ENCODE results near the gene TCOF1.
A peak's percentile ranks its signal among the peaks of the same experiment; 100 is the strongest.
"Not testable (repeated sequence)": the region's sequence is repeated elsewhere in the genome, so short reads cannot be mapped to it uniquely, and the experiment has no call there.

TCOF1 gene

DNA sequence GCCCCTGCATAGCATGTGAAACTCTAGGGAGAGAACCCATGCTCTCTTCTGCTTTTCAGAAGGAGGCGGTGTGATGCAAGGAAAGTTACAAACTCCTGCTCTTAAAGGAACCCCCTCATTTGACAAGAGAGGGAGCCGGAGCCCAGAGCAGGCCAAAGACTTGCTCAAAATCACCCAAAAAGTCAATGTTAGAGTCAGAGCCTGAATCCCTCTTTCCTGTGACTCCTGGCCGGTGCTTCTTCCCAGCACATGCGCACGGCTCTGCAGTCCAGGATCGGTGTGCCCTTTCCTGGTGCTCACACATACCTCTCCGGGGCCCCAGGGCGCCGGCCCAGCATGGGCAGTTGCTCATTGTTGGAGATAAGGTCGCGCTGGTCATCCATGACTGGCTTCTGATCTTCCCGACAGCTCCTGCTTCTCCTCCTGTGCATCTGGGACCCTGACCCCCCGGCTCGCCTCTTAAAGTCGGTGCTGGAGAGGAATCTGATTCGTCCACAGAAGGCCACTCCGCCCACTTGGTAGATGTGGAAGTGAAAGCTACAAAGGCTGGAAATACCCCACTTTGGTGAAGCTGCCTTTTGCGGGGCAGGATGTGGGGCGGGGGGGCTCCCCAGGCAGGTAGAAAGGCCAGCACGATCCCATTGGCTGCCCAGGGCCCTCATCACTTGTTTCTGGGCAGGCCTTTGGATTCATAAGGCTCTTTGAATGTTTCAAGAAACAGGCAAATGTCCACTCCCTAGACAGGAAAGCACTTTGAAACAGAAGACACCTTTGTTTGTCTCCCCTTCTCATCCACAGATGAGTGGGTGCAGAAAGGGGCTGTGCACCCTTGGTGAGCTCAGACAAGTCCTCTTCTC, 55.0 kb downstream of the TCOF1 start, which contains the start of gene CD74:
TSS of gene CD74 (minus strand) at position 592 of the 857 bp plus-strand sequence. CDS start at position 431, 161 bp downstream.
- Histone ChIP-seq H3K4ac (ENCODE audit: low read depth, low read length) (no peak within 1 kb of the TSS), H3K79me1 (ENCODE audit: low read length) (no peaks in the 10 kb centered on the region), H3K27me3 (ENCODE audit: insufficient read depth, low read length, poor library complexity) (no peaks in the 10 kb centered on the region), H3K36me3 (ENCODE audit: control insufficient read depth, insufficient read depth, low read length) (no peaks in the 10 kb centered on the region), H3K79me2 (ENCODE audit: control insufficient read depth, insufficient read depth, low read length) (no peaks in the 10 kb centered on the region), H3K4me1 (ENCODE audit: control insufficient read depth, low read depth, low read length) (peaks cover 5% of the 10 kb centered on the region), H2BK120ac (ENCODE audit: low read depth, low read length) (no peak within 1 kb of the TSS), H3K4me3 (ENCODE audit: low read length) (no peak within 1 kb of the TSS), H2BK5ac (ENCODE audit: low read length) (no peak within 1 kb of the TSS), H2BK15ac (replicated peaks; ENCODE audit: low read depth) (no peak within 1 kb of the TSS), H3K9ac (ENCODE audit: low read length) (peak within 1 kb of the TSS; percentile 39), H3K4me2 (ENCODE audit: low read length) (peak within 1 kb of the TSS; percentile 46), H3K56ac (ENCODE audit: low read length) (peak within 1 kb of the TSS; percentile 35), H3K18ac (ENCODE audit: low read length) (no peak within 1 kb of the TSS), H2AK5ac (ENCODE audit: low read length) (no peak within 1 kb of the TSS), H3K27ac (ENCODE audit: low read depth, low read length) (no peak within 1 kb of the TSS), H4K8ac (ENCODE audit: low read depth, low read length) (no peak within 1 kb of the TSS), H4K5ac (ENCODE audit: low read length) (no peak within 1 kb of the TSS), H3K23ac (ENCODE audit: low read length) (peak within 1 kb of the TSS; percentile 1)
- no CpG with 5 or more reads among the region's 20 CpGs for WGBS (ENCODE audit: extremely low coverage, insufficient coverage, low lambda C conversion rate)
- DNase-seq: peak; percentile 72

DNA sequence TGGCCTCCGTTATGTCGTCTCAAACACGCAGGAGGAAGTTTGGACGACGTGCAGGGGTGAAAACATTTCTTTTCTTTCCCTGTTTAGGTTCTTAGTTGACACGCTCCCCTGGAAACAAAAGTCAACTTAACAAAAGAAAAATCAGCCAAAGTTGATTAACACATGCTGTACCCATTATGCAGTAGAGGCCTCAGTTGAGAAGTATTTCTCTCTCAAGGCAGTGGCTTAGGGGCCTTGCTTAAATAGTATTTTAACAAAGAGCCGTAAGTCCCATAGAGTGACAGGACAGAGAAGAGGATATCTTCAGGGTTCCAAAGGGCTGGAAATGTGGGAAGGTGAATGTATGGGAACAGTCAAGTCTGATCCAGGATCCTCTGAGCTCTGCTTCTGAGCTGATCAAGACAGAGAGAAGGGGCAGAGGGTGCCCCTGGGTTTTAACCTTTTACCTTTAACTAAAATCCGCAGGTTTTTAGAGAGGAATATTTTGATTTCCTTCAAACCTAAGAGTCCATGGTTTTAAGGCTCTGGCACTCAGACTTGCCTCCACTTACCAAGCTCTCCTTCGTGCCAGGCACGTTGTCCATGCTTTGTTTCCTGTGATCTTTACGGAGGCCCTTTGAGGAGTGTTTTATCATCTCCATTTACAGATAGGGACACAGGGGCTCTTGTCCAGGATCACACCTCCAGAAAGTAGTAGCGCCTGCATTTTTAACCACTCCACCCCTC, 55.8 kb downstream of the TCOF1 start:
- DNase-seq: no peak
- Histone ChIP-seq H3K4ac (ENCODE audit: low read depth, low read length) (no peak overlapping the region), H2AK5ac (ENCODE audit: low read length) (no peak overlapping the region), H3K36me3 (ENCODE audit: control insufficient read depth, insufficient read depth, low read length) (no peaks in the 10 kb centered on the region), H3K18ac (ENCODE audit: low read length) (no peak overlapping the region), H3K27me3 (ENCODE audit: insufficient read depth, low read length, poor library complexity) (no peaks in the 10 kb centered on the region), H4K5ac (ENCODE audit: low read length) (no peak overlapping the region), H3K27ac (ENCODE audit: low read depth, low read length) (no peak overlapping the region), H3K23ac (ENCODE audit: low read length) (no peak overlapping the region), H4K8ac (ENCODE audit: low read depth, low read length) (no peak overlapping the region), H3K4me3 (ENCODE audit: low read length) (no peak overlapping the region), H3K56ac (ENCODE audit: low read length) (peak overlapping the region; percentile 35), H3K4me2 (ENCODE audit: low read length) (peak overlapping the region; percentile 46), H2BK15ac (replicated peaks; ENCODE audit: low read depth) (no peak overlapping the region), H3K79me1 (ENCODE audit: low read length) (no peaks in the 10 kb centered on the region), H3K4me1 (ENCODE audit: control insufficient read depth, low read depth, low read length) (peaks cover 5% of the 10 kb centered on the region), H3K9ac (ENCODE audit: low read length) (peak overlapping the region; percentile 39), H3K79me2 (ENCODE audit: control insufficient read depth, insufficient read depth, low read length) (no peaks in the 10 kb centered on the region), H2BK120ac (ENCODE audit: low read depth, low read length) (no peak overlapping the region), H2BK5ac (ENCODE audit: low read length) (no peak overlapping the region)
- WGBS (ENCODE audit: extremely low coverage, insufficient coverage, low lambda C conversion rate): no CpG with 5 or more reads among the region's 12 CpGs

DNA sequence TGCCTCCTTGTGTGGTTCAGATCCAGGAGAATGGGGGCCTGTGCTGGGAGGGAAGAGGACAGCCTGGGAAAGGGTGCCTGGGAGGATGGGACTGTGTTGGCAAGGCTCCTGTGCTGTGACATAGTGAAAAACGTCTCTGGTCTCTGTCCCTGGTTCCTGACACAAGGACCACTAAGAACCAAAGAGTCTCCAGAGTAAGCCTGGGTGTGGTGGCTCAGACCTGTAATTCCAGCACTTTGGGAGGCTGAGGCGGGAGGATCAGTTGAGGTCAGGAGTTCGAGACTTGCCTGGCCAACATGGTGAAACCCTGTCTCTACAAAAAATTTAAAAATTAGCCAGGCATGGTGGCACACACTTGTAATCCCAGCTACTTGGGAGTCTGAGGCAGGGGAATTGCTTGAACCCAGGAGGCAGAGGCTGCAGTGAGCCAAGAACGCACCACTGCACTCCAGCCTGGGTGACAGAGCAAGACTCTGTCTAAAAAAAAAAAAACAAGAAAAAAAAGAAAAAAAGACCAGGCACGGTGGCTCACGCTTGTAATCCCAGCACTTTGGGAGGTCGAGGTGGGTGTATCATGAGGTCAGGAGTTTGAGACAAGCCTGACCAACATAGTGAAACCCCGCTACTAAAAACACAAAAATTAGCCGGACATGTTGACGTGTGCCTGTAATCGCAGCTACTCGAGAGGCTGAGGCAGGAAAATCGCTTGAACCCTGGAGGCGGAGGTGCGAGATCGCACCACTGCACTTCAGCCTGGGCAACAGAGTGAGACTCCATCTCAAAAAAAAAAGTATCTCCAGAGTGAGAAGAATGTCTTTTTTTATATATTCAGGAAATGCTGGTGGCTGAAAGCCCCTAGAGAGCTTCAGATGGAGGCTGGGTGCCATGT, 56.6 kb downstream of the TCOF1 start:
- not testable (repeated sequence) for H3K79me2 ChIP-seq (ENCODE audit: control insufficient read depth, insufficient read depth, low read length); H3K79me1 ChIP-seq (ENCODE audit: low read length); H3K18ac ChIP-seq (ENCODE audit: low read length); H3K4me2 ChIP-seq (ENCODE audit: low read length); H3K27ac ChIP-seq (ENCODE audit: low read depth, low read length); H3K23ac ChIP-seq (ENCODE audit: low read length); H2AK5ac ChIP-seq (ENCODE audit: low read length); H4K8ac ChIP-seq (ENCODE audit: low read depth, low read length); H2BK15ac ChIP-seq (replicated peaks; ENCODE audit: low read depth); H4K5ac ChIP-seq (ENCODE audit: low read length); H3K56ac ChIP-seq (ENCODE audit: low read length); H3K4me1 ChIP-seq (ENCODE audit: control insufficient read depth, low read depth, low read length); H2BK120ac ChIP-seq (ENCODE audit: low read depth, low read length); H2BK5ac ChIP-seq (ENCODE audit: low read length); H3K4me3 ChIP-seq (ENCODE audit: low read length); H3K9ac ChIP-seq (ENCODE audit: low read length); H3K36me3 ChIP-seq (ENCODE audit: control insufficient read depth, insufficient read depth, low read length); DNase-seq; H3K27me3 ChIP-seq (ENCODE audit: insufficient read depth, low read length, poor library complexity); H3K4ac ChIP-seq (ENCODE audit: low read depth, low read length)
- no CpG with 5 or more reads among the region's 16 CpGs for WGBS (ENCODE audit: extremely low coverage, insufficient coverage, low lambda C conversion rate)

DNA sequence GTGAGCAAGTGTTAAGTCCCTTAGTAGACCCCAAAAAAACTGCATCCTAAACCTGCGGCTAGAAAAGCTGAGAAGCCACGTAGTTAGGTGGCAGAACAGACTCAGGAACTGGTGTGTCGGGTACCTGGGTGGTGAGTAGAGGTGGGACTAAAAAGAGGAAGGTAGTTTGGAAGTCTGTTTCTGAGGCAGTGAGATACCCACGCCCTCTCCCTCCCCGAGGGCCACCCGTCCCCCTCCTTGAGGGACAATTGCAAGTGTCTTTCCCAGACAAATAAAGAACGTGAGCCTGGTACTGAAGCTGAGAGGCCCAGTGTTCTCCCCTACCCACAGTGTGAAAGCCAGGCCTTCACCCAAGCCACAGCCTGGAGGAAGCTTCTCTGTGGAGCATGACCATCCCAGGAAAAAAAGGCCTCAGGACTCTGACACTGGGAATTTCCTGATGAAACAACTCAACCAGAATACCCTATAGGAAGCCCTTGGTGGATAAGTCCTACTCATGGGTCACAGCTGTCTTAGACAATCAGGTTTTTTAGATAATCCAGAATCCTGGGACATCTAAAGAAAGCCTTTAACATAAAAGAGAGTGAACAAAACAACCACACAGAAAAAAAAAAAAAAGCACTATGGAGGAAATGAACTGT, 62.3 kb downstream of the TCOF1 start:
- H3K56ac ChIP-seq (ENCODE audit: low read length): no peak overlapping the region
- H2BK15ac ChIP-seq (replicated peaks; ENCODE audit: low read depth): no peak overlapping the region
- no peak overlapping the region for H3K23ac ChIP-seq (ENCODE audit: low read length)
- H4K8ac ChIP-seq (ENCODE audit: low read depth, low read length): no peak overlapping the region
- H3K36me3 ChIP-seq (ENCODE audit: control insufficient read depth, insufficient read depth, low read length): no peaks in the 10 kb centered on the region
- H3K27ac ChIP-seq (ENCODE audit: low read depth, low read length): no peak overlapping the region
- H3K4me3 ChIP-seq (ENCODE audit: low read length): no peak overlapping the region
- no peak for DNase-seq
- no CpG with 5 or more reads among the region's 7 CpGs for WGBS (ENCODE audit: extremely low coverage, insufficient coverage, low lambda C conversion rate)
- H2AK5ac ChIP-seq (ENCODE audit: low read length): no peak overlapping the region
- H4K5ac ChIP-seq (ENCODE audit: low read length): no peak overlapping the region
- H3K79me1 ChIP-seq (ENCODE audit: low read length): no peaks in the 10 kb centered on the region
- H3K9ac ChIP-seq (ENCODE audit: low read length): no peak overlapping the region
- no peaks in the 10 kb centered on the region for H3K79me2 ChIP-seq (ENCODE audit: control insufficient read depth, insufficient read depth, low read length)
- H3K4me2 ChIP-seq (ENCODE audit: low read length): no peak overlapping the region
- H2BK120ac ChIP-seq (ENCODE audit: low read depth, low read length): no peak overlapping the region
- no peaks in the 10 kb centered on the region for H3K27me3 ChIP-seq (ENCODE audit: insufficient read depth, low read length, poor library complexity)
- H3K18ac ChIP-seq (ENCODE audit: low read length): no peak overlapping the region
- no peak overlapping the region for H2BK5ac ChIP-seq (ENCODE audit: low read length)
- H3K4me1 ChIP-seq (ENCODE audit: control insufficient read depth, low read depth, low read length): no peaks in the 10 kb centered on the region
- H3K4ac ChIP-seq (ENCODE audit: low read depth, low read length): no peak overlapping the region

DNA sequence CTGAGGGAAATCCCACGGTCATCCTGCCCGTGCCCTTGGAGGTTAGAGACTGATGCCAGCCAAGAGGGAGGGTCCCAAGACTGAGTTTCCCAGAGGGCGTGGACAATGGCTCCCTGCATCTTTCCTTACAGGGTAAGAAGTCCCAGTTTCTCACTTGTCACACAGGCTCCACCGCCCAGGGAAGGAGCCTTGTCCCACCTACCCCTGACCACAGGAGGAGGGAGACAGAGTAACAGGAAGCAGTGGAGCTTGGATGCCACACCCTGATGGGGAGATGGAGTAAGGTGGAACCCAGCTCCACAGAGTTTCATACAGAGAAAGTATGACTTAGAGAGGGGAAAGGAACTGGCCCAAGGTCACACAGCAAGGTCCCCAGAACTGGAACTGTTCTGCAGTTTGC, 64.6 kb downstream of the TCOF1 start:
- H3K79me1 ChIP-seq (ENCODE audit: low read length): no peaks in the 10 kb centered on the region
- H3K56ac ChIP-seq (ENCODE audit: low read length): no peak overlapping the region
- no peak overlapping the region for H3K23ac ChIP-seq (ENCODE audit: low read length)
- no peak overlapping the region for H2AK5ac ChIP-seq (ENCODE audit: low read length)
- H3K9ac ChIP-seq (ENCODE audit: low read length): no peak overlapping the region
- H3K4me3 ChIP-seq (ENCODE audit: low read length): no peak overlapping the region
- no peak overlapping the region for H2BK15ac ChIP-seq (replicated peaks; ENCODE audit: low read depth)
- no peaks in the 10 kb centered on the region for H3K27me3 ChIP-seq (ENCODE audit: insufficient read depth, low read length, poor library complexity)
- H2BK5ac ChIP-seq (ENCODE audit: low read length): no peak overlapping the region
- no peak overlapping the region for H3K27ac ChIP-seq (ENCODE audit: low read depth, low read length)
- no peak overlapping the region for H3K18ac ChIP-seq (ENCODE audit: low read length)
- H3K4me2 ChIP-seq (ENCODE audit: low read length): no peak overlapping the region
- no peak overlapping the region for H4K5ac ChIP-seq (ENCODE audit: low read length)
- no peak for DNase-seq
- H4K8ac ChIP-seq (ENCODE audit: low read depth, low read length): no peak overlapping the region
- WGBS (ENCODE audit: extremely low coverage, insufficient coverage, low lambda C conversion rate): no CpG with 5 or more reads among the region's 4 CpGs
- H3K36me3 ChIP-seq (ENCODE audit: control insufficient read depth, insufficient read depth, low read length): no peaks in the 10 kb centered on the region
- H3K4me1 ChIP-seq (ENCODE audit: control insufficient read depth, low read depth, low read length): no peaks in the 10 kb centered on the region
- H3K4ac ChIP-seq (ENCODE audit: low read depth, low read length): no peak overlapping the region
- no peak overlapping the region for H2BK120ac ChIP-seq (ENCODE audit: low read depth, low read length)
- no peaks in the 10 kb centered on the region for H3K79me2 ChIP-seq (ENCODE audit: control insufficient read depth, insufficient read depth, low read length)

All from mesendoderm (in vitro differentiated cells).